Hematopoietic multipotent progenitor cell treated with erythropoietin and hydrocortisone succinate and interleukin-3 and kit ligand, for 17 days (in vitro differentiated cells): ENCODE results near the gene FAM135A.
"Not testable (repeated sequence)": the region's sequence is repeated elsewhere in the genome, so short reads cannot be mapped to it uniquely, and the experiment has no call there.

Experiments
- DNase-seq: peaks from one replicate; pipeline ENCODE4 v3.0.0-alpha.2; 2015; ENCODE audit warnings: low spot score

Gene FAM135A

GRCh38 chr6:70396796-70397729 is 16.2 kb upstream of the FAM135A start:
- DNase-seq, result no peak

- DNase-seq, result no peak
Measured at GRCh38 chr6:70398783-70399728, 14.3 kb upstream of the FAM135A start.

DNA sequence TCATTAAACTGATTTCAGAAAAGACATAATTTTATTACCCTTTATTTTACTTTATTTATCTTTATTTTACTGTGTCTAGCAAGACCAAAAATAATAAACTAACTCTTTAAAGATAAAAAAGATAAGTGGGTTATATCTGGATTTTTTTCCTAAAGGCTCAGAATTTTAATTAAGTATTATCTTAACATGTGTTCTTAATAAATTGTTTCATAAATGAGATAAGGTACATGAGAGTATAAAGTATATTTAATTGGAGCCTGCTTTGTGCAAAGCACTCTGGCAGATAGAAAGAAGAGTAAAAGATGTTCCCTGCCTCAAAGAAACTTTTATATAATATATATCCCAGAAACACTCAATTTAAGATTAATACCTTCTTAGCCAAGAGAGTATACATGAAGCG is 8.7 kb upstream of the FAM135A start:
- DNase-seq, result no peak

GRCh38 chr6:70409216-70409615 is 4.1 kb upstream of the FAM135A start:
- no peak for DNase-seq

DNA sequence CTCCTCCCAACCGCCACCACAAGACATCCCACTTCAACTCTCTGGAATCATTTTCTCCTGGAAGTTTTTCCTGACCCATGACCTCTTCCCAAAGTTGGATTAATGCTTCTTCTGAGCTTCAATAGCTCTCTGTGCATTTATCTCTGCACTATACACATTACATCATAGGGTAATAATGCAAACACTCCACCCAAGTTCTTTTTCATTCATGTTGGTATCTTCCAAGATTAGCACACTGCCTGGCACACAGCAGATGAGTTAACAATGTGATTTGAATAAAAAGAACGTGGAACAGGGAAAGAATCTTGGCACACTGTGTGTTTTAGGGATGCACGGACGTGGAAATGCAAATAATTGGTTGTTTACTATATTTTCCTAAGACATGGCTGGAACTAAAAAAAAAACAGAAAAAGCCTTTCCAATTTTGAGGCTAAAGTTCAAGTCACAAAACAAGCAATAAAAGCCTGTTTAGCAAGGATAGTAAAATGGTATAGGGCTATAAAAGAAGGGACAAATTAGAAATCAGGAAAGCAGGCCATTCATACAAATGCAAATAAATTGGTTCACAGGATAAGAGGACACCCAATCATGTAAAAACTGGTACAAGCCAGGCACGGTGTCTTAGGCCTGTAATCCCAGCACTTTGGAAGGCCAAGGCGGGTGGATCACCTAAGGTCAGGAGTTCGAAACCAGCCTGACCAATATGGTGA is 1.6 kb upstream of the FAM135A start:
- no peak for DNase-seq

GRCh38 chr6:70412252-70413113 is 825 bp upstream of the FAM135A start:
- DNase-seq, result no peak

DNA sequence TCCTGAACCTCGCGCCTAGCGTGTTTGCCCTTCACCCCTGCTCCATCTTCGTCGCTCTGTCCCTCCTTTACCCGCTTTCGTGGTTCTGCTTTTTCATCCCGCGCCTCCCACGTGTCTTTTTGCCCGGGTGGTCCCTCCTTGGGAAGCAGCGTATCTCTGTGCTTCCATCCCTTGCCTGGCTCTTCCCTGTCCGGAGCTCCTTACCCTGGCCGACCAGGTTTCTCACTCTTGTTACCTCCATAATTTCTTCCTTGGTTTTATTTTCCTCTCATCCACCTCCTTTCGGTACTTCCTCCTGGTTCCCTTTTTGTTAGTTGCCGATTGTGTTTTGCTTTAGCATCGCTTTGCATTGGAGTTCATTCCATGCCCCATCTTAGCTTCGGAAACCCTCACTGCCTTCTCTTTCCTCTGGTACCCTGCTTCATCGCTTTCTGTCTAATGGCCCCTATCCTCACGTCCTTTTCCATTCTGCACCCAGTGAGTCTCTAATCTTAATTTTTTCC is 735 bp downstream of the FAM135A start:
- DNase-seq, result no peak

DNA sequence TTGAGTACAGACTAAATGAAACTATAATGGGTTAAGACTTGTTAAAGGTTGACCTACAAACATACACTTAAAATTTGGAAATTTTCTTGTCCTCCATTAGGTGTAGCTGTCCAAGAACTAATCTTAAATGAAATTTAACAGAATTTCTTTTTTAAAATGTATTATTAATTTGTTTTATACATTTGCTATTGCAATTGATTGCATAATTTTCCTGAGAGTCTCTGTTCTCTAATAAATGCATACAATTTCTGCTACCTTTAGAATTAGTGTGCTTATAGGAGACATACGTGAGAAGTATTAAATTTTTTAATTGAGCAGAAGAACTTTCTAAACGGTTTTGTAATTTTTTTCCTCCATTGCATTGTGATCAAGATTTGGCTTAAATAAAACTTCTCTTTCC is 1.5 kb downstream of the FAM135A start:
- DNase-seq, result no peak

- DNase-seq, result no peak
Measured at GRCh38 chr6:70415247-70415646, 1.9 kb downstream of the FAM135A start.

DNA sequence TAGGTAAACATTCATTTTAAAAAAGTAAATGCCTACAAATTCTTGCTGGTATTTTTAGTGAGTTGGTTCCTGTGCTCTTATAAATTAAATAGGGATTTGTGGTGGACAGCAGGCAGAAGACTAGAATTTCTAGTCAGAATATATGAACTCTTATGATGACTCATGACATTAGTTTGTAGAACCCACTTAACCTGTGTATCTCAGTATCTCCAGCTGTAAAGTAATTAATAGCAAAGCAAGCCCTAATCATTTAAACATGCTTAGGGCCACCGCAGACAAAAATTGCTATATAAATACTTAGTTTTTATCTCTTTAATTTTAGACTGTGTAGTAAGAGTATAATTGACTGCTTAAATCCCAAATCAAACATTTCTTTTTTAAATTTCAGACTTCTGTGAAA is 2.4 kb downstream of the FAM135A start:
- no peak for DNase-seq

DNA sequence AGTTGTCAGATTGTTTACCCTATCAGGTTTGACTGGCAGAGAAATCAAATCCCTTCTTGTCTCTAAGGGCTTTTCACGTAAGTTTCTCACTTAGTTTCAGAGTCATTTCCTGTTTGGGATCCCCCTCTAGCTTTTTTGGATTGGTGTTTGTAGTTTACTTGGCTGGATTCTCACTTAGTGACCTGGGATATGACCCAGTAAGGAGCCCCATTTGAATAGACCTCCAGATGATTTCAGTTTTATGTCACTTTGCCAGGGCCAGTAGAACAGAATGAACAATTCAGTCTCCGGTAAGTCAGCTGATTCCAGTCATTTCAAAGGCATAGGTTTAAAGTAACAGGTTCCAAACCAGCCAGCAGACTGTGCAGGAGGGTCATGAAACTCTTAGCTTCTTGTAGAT is 8.2 kb downstream of the FAM135A start:
- DNase-seq, result no peak

DNA sequence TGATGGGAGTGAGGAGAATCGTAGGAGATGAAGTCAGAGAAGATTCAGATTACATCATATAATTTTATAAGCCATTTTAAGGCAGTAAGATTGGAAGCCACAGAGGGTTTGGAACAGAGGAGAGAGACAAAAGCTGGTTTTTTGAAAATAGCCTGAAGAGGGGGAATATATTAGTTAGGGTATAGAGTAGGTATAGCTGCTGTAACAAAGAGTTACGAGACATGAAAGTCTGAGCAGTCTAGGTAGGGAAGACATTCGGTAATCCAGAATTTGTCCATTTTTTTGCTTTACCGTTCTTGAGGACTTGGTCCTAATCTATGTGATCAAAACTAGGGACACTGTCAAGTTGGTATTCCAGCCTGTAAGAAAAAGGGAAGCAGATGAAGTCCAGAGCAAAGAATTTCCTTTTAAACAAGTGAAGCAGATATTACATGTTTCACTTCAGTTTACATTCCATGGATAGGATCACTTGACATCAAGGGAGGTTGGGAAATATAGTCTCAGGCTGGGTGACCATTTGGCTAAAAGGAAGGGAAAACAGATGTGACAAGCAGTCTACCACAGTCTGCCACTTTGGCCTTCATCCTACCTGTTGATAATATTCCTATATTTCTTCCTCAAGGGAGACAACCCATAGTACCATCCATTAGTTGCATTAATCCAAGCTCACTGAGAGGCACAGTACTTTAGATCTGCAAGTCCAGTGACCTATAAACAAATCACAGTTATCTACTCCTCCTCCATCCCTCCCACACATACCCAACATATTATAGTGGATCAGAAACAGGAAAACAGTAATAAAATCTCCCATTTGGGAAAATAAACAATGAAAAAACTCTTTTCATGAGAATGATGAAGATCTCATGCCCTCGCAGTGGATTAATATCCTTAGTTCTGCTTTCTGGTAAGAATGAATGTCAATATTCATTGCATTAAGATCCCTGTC is 10.2 kb downstream of the FAM135A start:
- no peak for DNase-seq

GRCh38 chr6:70424291-70424690 is 11.0 kb downstream of the FAM135A start:
- no peak for DNase-seq

DNA sequence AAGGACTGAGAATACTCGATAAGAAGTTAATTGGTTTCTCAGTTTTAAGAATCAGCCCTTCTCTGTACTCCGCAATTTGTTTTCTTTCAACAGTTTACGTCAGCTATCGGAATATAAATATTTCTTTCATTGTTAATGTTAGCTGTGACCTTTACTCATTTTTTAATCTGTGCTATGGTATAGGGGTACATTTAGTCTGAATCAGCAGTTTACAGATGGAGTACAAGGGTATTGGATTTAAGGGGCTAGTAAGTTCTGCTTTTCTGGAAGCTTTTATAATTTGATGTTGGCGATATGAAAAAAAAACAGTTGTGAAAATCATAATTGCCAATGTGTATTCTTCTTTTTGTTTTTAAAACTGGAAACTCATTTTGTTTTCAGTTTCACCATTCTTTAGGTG is 23.0 kb downstream of the FAM135A start:
- DNase-seq, result no peak

- DNase-seq, result no peak
Measured at GRCh38 chr6:70445001-70445400, 31.7 kb downstream of the FAM135A start.

DNA sequence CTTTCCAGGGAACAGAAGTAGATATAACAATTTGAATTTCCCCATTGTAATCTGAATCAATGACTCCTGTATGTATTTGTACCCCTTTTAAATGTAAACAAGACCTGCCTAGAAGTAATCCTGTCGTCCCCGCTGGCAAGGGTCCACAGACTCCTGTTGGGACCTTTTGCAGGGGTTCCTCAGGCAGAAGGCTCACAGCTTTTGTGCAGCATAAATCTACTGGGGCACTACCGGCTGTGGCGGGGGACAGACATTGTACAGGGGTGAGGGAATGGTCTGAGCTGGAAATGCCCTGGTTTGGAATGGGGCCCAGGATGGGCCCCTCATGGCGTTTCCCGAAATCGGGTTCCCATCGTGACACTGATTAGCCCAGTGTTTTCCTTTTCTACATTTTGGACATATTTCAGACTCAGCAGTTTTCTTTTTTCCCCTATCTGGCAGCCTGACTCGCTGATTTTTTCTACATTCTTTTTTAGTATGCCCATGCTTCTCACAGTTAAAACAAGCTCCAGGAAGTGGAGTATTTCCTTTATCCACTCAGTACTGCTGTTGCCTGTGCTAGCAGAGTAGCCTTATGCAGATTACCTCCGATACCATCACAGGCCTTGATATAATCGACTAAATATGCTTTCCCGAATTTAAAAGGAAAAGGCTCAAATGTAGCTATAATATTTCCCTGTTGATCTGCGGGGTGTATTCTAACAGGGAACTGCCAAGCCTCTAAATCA is 34.2 kb downstream of the FAM135A start:
- DNase-seq, result not testable (repeated sequence)

DNA sequence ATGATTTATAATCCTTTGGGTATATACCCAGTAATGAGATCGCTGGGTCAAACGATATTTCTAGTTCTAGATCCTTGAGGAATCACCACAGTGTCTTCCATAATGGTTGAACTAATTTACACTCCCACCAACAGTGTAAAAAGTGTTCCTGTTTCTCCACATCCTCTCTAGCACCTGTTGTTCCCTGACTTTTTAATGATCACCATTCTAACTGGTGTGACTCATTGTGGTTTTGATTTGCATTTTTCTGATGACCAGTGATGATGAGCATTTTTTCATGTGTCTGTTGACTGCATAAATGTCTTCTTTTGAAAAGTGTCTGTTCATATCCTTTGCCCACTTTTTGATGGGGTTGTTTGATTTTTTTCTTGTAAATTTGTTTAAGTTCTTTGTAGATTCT is 40.6 kb downstream of the FAM135A start:
- DNase-seq, result not testable (repeated sequence)

DNA sequence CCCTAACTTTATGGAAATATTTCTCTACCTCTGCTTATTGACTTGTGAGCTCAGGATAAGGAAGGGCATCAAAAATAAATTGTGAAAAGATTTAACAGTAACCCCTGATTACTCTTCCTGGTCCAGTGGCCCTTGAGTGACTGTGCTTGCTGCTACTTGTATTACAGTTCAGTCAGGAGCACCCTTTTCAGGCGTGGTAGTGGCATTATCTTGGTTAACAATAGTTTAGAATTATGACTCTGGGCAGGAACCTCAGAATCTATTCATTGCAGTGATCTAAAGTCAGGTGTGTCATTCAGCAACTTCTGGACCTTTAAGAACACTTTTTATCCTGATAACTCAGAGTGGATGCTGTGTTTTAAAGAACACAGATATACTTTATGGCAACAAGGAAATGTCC is 43.4 kb downstream of the FAM135A start:
- no peak for DNase-seq

DNA sequence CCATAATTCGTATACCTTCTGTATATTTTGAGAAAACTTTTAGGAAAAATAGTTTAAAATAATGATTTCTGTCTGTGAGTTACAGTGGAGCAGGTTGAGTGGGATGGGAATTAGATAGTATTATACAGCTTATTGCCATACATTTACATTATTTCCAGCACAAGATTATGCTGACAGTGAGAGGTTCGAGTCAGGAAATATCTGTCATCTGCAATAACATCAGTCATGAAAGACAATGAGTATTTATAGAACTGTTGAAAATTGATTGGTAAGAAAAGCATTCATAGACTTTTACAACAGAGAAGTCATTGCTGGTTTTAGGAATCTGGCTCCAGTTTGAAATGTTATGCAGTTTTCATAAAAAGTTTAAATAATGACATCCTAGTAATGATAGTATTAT is 45.9 kb downstream of the FAM135A start:
- no peak for DNase-seq
